Measurements from ENCODE around the gene CAMKK2.
"Not testable (repeated sequence)": the region's sequence is repeated elsewhere in the genome, so short reads cannot be mapped to it uniquely, and the experiment has no call there.

Gene CAMKK2

DNA sequence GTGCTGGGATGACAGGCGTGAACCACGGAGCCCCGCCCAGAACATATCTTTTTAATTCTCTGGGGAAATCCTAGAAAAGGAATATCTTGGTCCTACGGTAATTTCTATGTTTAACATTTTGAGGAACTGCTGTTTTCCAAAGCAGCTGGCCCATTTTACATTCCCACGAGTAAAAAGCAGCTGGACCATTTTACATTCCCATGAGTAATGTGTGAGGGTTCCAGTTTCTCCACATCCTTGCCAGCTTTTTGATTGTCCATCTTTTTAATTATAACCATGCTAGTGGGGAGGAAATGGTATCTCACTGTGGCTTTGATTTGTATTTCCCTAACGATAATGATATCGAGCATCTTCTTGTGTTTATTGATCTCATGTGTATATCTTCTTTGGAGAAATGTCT lies 91.0 kb downstream of the CAMKK2 start:
- H3K9ac ChIP-seq (ENCODE audit: low read depth, low read length, poor library complexity, severe bottlenecking) = no peak overlapping the region
- no peak for TF ChIP-seq EZH2phosphoT487 (IDR thresholded peaks at IDR 0.05; ENCODE audit: borderline replicate concordance)
- TF ChIP-seq, protein P1, sequence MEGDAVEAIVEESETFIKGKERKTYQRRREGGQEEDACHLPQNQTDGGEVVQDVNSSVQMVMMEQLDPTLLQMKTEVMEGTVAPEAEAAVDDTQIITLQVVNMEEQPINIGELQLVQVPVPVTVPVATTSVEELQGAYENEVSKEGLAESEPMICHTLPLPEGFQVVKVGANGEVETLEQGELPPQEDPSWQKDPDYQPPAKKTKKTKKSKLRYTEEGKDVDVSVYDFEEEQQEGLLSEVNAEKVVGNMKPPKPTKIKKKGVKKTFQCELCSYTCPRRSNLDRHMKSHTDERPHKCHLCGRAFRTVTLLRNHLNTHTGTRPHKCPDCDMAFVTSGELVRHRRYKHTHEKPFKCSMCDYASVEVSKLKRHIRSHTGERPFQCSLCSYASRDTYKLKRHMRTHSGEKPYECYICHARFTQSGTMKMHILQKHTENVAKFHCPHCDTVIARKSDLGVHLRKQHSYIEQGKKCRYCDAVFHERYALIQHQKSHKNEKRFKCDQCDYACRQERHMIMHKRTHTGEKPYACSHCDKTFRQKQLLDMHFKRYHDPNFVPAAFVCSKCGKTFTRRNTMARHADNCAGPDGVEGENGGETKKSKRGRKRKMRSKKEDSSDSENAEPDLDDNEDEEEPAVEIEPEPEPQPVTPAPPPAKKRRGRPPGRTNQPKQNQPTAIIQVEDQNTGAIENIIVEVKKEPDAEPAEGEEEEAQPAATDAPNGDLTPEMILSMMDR (conservative IDR thresholded peaks at IDR 0.05; ENCODE audit: low read length) = no peak
- H3K27me3 ChIP-seq (ENCODE audit: insufficient read depth, low read length, poor library complexity, severe bottlenecking) = no peaks in the 10 kb centered on the region
- no peaks in the 10 kb centered on the region for H3K9me3 ChIP-seq (ENCODE audit: insufficient read depth, low read depth, low read length)
- H2AFZ ChIP-seq (ENCODE audit: low read length) = no peak overlapping the region
- H3F3A ChIP-seq (ENCODE audit: low read depth) = no peaks in the 10 kb centered on the region
- H3K79me2 ChIP-seq (ENCODE audit: insufficient read depth, low read length) = peaks cover 3% of the 10 kb centered on the region; the same call in 1 of the 2 replicates
- no peak overlapping the region for H3K4me2 ChIP-seq (ENCODE audit: low read depth, low read length, poor library complexity, severe bottlenecking)
- no peaks in the 10 kb centered on the region for H3K36me3 ChIP-seq (ENCODE audit: insufficient read depth, low read length)
- no peaks in the 10 kb centered on the region for H4K20me1 ChIP-seq (ENCODE audit: insufficient read depth, low read length, poor library complexity, severe bottlenecking)
- no peak overlapping the region for H3K4me3 ChIP-seq (ENCODE audit: low read length, poor library complexity, severe bottlenecking)
- H3K9me2 ChIP-seq (replicated peaks; ENCODE audit: low read depth, low read length) = no peaks in the 10 kb centered on the region
- H3K4me1 ChIP-seq (ENCODE audit: insufficient read depth, low read length, poor library complexity, severe bottlenecking) = peaks cover 1% of the 10 kb centered on the region

DNA sequence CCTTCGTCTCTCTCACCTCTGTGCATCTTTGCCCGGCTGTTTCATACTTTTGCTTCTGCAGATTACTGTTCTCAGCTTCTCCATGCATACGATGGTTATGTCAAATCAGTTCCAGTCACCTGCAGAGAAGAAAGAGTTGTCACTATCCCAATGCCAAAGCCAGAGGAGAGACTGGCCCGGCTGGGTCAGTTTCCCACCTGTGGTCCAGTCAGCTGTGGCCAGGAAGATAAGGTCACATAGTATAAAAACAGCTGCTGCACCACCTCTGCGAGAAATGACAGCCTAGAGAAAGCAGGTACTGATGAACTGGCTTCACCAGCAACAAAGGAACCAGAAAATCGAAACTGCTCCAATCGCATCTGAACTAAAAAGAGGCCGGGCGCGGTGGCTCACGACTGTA lies 93.0 kb downstream of the CAMKK2 start:
- Histone ChIP-seq H3K9me3 (ENCODE audit: insufficient read depth, low read depth, low read length) (no peaks in the 10 kb centered on the region), H3K4me2 (ENCODE audit: low read depth, low read length, poor library complexity, severe bottlenecking) (no peak overlapping the region), H3K4me3 (ENCODE audit: low read length, poor library complexity, severe bottlenecking) (no peak overlapping the region), H3K27me3 (ENCODE audit: insufficient read depth, low read length, poor library complexity, severe bottlenecking) (no peaks in the 10 kb centered on the region), H2AFZ (ENCODE audit: low read length) (no peak overlapping the region), H3F3A (ENCODE audit: low read depth) (no peaks in the 10 kb centered on the region), H4K20me1 (ENCODE audit: insufficient read depth, low read length, poor library complexity, severe bottlenecking) (no peaks in the 10 kb centered on the region), H3K79me2 (ENCODE audit: insufficient read depth, low read length) (no peaks in the 10 kb centered on the region), H3K4me1 (ENCODE audit: insufficient read depth, low read length, poor library complexity, severe bottlenecking) (no peaks in the 10 kb centered on the region), H3K9ac (ENCODE audit: low read depth, low read length, poor library complexity, severe bottlenecking) (no peak overlapping the region), H3K36me3 (ENCODE audit: insufficient read depth, low read length) (no peaks in the 10 kb centered on the region), H3K9me2 (replicated peaks; ENCODE audit: low read depth, low read length) (no peaks in the 10 kb centered on the region)
- TF ChIP-seq EZH2phosphoT487 (IDR thresholded peaks at IDR 0.05; ENCODE audit: borderline replicate concordance) = no peak
- TF ChIP-seq, protein P1 (conservative IDR thresholded peaks at IDR 0.05; ENCODE audit: low read length) = no peak

DNA sequence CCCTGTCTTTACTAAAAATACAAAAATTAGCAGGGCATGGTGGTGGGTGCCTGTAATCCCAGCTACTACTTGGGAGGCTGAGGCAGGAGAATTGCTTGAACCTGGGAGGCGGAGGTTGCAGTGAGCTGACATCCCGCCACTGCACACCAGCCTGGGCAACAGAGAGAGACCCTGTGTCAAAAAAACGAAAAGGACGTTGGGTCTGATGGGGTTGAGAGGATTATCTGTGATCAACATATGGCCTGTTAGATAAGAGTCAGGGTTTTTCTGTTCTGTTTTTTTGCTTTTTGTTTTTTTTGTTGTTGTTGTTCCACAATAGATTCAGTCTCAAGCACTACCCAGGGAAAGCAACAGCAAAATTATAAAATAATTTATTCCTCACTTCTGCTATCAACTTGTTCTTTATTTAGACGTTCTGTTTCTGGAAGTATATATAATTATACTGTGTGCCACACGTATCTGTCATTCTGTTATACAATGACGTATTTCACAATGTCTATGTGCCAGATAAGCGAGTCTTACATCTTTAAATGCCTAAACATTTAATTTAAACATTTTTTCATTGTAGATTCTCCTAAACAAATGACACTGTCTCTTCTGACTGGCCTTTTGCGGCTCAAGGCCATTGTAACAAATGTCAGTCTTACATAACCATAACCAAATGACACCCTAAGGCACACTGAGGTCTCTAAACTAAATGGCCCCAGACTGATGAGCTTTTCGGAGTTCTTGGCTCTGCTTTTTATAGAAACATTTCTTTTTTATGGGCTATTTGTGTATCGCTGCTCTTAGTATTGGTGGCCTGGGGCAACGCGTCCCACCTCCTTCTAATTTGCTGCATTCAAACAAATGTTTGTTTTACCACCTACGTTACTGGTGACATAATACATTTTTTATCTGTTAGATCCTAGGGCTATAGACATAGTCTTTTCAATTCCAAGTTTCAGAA lies 93.8 kb downstream of the CAMKK2 start:
- no peak overlapping the region for H3K9ac ChIP-seq (ENCODE audit: low read depth, low read length, poor library complexity, severe bottlenecking)
- H3K9me2 ChIP-seq (replicated peaks; ENCODE audit: low read depth, low read length) = no peaks in the 10 kb centered on the region
- TF ChIP-seq, protein P1 (conservative IDR thresholded peaks at IDR 0.05; ENCODE audit: low read length) = no peak
- no peak for TF ChIP-seq EZH2phosphoT487 (IDR thresholded peaks at IDR 0.05; ENCODE audit: borderline replicate concordance)
- H3K79me2 ChIP-seq (ENCODE audit: insufficient read depth, low read length) = no peaks in the 10 kb centered on the region
- H3F3A ChIP-seq (ENCODE audit: low read depth) = no peaks in the 10 kb centered on the region
- no peaks in the 10 kb centered on the region for H3K27me3 ChIP-seq (ENCODE audit: insufficient read depth, low read length, poor library complexity, severe bottlenecking)
- no peaks in the 10 kb centered on the region for H3K4me1 ChIP-seq (ENCODE audit: insufficient read depth, low read length, poor library complexity, severe bottlenecking)
- no peak overlapping the region for H2AFZ ChIP-seq (ENCODE audit: low read length)
- no peaks in the 10 kb centered on the region for H4K20me1 ChIP-seq (ENCODE audit: insufficient read depth, low read length, poor library complexity, severe bottlenecking)
- no peaks in the 10 kb centered on the region for H3K36me3 ChIP-seq (ENCODE audit: insufficient read depth, low read length)
- no peak overlapping the region for H3K4me3 ChIP-seq (ENCODE audit: low read length, poor library complexity, severe bottlenecking)
- H3K4me2 ChIP-seq (ENCODE audit: low read depth, low read length, poor library complexity, severe bottlenecking) = no peak overlapping the region
- no peaks in the 10 kb centered on the region for H3K9me3 ChIP-seq (ENCODE audit: insufficient read depth, low read depth, low read length)

DNA sequence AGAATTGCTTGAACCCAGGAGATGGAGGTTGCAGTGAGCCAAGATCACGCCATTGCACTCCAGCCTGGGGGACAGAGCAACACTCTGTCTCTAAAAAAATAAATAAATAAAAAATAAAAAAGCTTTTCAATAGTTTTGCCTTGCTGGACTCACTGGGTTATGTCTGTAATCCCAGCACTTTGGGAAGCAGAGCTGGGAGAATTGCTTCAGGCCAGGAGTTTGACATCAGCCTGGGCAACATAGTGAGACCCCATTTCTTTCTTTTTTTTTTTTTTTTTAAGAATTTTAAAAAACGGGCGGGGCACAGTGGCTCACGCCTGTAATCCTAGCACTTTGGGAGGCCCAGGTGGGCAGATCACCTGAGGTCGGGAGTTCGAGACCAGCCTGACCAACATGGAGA lies 95.4 kb downstream of the CAMKK2 start:
- H3K9ac ChIP-seq (ENCODE audit: low read depth, low read length, poor library complexity, severe bottlenecking); H3K79me2 ChIP-seq (ENCODE audit: insufficient read depth, low read length); H3K27me3 ChIP-seq (ENCODE audit: insufficient read depth, low read length, poor library complexity, severe bottlenecking); H3K4me2 ChIP-seq (ENCODE audit: low read depth, low read length, poor library complexity, severe bottlenecking); H3K9me2 ChIP-seq (replicated peaks; ENCODE audit: low read depth, low read length); H3K9me3 ChIP-seq (ENCODE audit: insufficient read depth, low read depth, low read length); H3K4me3 ChIP-seq (ENCODE audit: low read length, poor library complexity, severe bottlenecking); H3K36me3 ChIP-seq (ENCODE audit: insufficient read depth, low read length); H4K20me1 ChIP-seq (ENCODE audit: insufficient read depth, low read length, poor library complexity, severe bottlenecking); H2AFZ ChIP-seq (ENCODE audit: low read length); H3F3A ChIP-seq (ENCODE audit: low read depth); H3K4me1 ChIP-seq (ENCODE audit: insufficient read depth, low read length, poor library complexity, severe bottlenecking): not testable (repeated sequence)
